K562 (cell line): ENCODE measurements around the gene ZNF24. TPM values are rescaled to one million over a fixed set of nuclear protein-coding genes. Genes with fewer than 3 reads are reported as not detected.
A peak's percentile ranks its signal among the peaks of the same experiment; 100 is the strongest.

Experiments used
- ESRRA ChIP-seq: fragments of 450-650 bp; IDR thresholded peaks from 2 replicates; pipeline ENCODE4 v1.6.1; 2014; ENCODE audit warnings: low read depth, mild to moderate bottlenecking, moderate library complexity, borderline replicate concordance
- GTF2F1 ChIP-seq: IDR thresholded peaks from 2 replicates; pipeline ENCODE4 v1.6.1; 2011; ENCODE audit warnings: low read depth, low read length, improper control_type of control experiment
- HDAC1 ChIP-seq, 2 experiments: fragments of 450-650 bp; IDR thresholded peaks; 2 replicates each; pipeline ENCODE4 v1.6.1; 2016 to 2017; ENCODE audit warnings: inconsistent platforms in 1 of 2, mild to moderate bottlenecking in 1 of 2, moderate library complexity in 1 of 2
- MBD1 ChIP-seq: fragments of 250-450 bp; sonication (Bioruptor Pico); IDR thresholded peaks from 2 replicates; pipeline ENCODE4 v1.8.0; 2022; ENCODE audit warnings: inconsistent platforms
- NKRF ChIP-seq: fragments of 450-650 bp; IDR thresholded peaks from 2 replicates; pipeline ENCODE4 v1.6.1; 2016; ENCODE audit warnings: borderline replicate concordance
- NUFIP1 ChIP-seq: fragments of 450-650 bp; IDR thresholded peaks from 2 replicates; pipeline ENCODE4 v1.6.1; 2018; ENCODE audit not compliant: partially characterized antibody
- YBX1 ChIP-seq: fragments of 450-650 bp; IDR thresholded peaks from 2 replicates; pipeline ENCODE4 v1.7.1; 2016; ENCODE audit warnings: mild to moderate bottlenecking
- ZC3H11A ChIP-seq: IDR thresholded peaks from 2 replicates; pipeline ENCODE4 v1.6.1; 2012; ENCODE audit warnings: low read depth, low read length, improper control_type of control experiment
- ZKSCAN3 ChIP-seq: fragments of 250-450 bp; sonication (Bioruptor Pico); IDR thresholded peaks from 2 replicates; pipeline ENCODE4 v1.4.0; 2020
- ZNF263 ChIP-seq: sonication (generic); formaldehyde crosslinking; IDR thresholded peaks from 2 replicates; pipeline ENCODE4 v1.8.0; 2022; ENCODE audit warnings: mild to moderate bottlenecking, missing genetic modification reagents, borderline replicate concordance
- ZNF668 ChIP-seq: fragments of 250-450 bp; sonication (Bioruptor Pico); IDR thresholded peaks from 2 replicates; pipeline ENCODE4 v1.8.0; 2022; ENCODE audit warnings: mild to moderate bottlenecking, inconsistent platforms
- polyA plus RNA-seq, 8 experiments: library from polyadenylated mRNA; depleted of rRNA in 4 of 8; stranded (reverse) in 5 of 8; unstranded in 3 of 8; fragments of >200 nt; fragmentation: Nextera tagmentation in 2 of 8; fragmentation: Illumina TruSeq in 1 of 8; extraction: Ambion mirVana in 2 of 8; extraction: Trizol in 1 of 8; gene quantifications; 2 replicates each; pipeline versions ENCODE4 v1.2.1 to v1.2.3, GENCODE V29; 2011 to 2014; ENCODE audit warnings: inconsistent platforms in 1 of 8, missing spikeins in 1 of 8
- total RNA-seq, 7 experiments: library from RNA; depleted of rRNA in 6 of 7; stranded (reverse); fragments of >200 nt in 6 of 7; fragmentation: Illumina TruSeq in 2 of 7; extraction: Trizol in 2 of 7; gene quantifications; 2 replicates each; pipeline versions ENCODE4 v1.2.1 to v1.2.3, GENCODE V29; 2011 to 2021; ENCODE audit warnings: low replicate concordance in 1 of 7
- TF ChIP-seq, protein P1 (sequence below): fragments of 250-450 bp; sonication (Bioruptor Pico); IDR thresholded peaks from 2 replicates; pipeline ENCODE4 v1.4.0; 2020
- TF ChIP-seq, protein P2 (sequence below): fragments of 450-650 bp; IDR thresholded peaks from 2 replicates; pipeline ENCODE4 v1.6.1; 2017; ENCODE audit warnings: antibody characterized with exemption, mild to moderate bottlenecking

ZNF24 gene
- total and polyA plus RNA-seq, 9 of the 15 experiments (the other 6 are each of a cell fraction or from before 2014, with no cell fraction given) = 35.7 to 72.8 (median 54.1) TPM

- TF ChIP-seq ZNF263 = no peak
- TF ChIP-seq NKRF = no peak
- TF ChIP-seq, protein P1, sequence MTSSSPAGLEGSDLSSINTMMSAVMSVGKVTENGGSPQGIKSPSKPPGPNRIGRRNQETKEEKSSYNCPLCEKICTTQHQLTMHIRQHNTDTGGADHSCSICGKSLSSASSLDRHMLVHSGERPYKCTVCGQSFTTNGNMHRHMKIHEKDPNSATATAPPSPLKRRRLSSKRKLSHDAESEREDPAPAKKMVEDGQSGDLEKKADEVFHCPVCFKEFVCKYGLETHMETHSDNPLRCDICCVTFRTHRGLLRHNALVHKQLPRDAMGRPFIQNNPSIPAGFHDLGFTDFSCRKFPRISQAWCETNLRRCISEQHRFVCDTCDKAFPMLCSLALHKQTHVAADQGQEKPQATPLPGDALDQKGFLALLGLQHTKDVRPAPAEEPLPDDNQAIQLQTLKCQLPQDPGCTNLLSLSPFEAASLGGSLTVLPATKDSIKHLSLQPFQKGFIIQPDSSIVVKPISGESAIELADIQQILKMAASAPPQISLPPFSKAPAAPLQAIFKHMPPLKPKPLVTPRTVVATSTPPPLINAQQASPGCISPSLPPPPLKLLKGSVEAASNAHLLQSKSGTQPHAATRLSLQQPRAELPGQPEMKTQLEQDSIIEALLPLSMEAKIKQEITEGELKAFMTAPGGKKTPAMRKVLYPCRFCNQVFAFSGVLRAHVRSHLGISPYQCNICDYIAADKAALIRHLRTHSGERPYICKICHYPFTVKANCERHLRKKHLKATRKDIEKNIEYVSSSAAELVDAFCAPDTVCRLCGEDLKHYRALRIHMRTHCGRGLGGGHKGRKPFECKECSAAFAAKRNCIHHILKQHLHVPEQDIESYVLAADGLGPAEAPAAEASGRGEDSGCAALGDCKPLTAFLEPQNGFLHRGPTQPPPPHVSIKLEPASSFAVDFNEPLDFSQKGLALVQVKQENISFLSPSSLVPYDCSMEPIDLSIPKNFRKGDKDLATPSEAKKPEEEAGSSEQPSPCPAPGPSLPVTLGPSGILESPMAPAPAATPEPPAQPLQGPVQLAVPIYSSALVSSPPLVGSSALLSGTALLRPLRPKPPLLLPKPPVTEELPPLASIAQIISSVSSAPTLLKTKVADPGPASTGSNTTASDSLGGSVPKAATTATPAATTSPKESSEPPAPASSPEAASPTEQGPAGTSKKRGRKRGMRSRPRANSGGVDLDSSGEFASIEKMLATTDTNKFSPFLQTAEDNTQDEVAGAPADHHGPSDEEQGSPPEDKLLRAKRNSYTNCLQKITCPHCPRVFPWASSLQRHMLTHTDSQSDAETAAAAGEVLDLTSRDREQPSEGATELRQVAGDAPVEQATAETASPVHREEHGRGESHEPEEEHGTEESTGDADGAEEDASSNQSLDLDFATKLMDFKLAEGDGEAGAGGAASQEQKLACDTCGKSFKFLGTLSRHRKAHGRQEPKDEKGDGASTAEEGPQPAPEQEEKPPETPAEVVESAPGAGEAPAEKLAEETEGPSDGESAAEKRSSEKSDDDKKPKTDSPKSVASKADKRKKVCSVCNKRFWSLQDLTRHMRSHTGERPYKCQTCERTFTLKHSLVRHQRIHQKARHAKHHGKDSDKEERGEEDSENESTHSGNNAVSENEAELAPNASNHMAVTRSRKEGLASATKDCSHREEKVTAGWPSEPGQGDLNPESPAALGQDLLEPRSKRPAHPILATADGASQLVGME (CRISPR knock-in tag) = no peak
- no peak for TF ChIP-seq ESRRA
- TF ChIP-seq NUFIP1 = no peak
- no peak for TF ChIP-seq MBD1 (CRISPR knock-in tag)
- TF ChIP-seq, protein P2, sequence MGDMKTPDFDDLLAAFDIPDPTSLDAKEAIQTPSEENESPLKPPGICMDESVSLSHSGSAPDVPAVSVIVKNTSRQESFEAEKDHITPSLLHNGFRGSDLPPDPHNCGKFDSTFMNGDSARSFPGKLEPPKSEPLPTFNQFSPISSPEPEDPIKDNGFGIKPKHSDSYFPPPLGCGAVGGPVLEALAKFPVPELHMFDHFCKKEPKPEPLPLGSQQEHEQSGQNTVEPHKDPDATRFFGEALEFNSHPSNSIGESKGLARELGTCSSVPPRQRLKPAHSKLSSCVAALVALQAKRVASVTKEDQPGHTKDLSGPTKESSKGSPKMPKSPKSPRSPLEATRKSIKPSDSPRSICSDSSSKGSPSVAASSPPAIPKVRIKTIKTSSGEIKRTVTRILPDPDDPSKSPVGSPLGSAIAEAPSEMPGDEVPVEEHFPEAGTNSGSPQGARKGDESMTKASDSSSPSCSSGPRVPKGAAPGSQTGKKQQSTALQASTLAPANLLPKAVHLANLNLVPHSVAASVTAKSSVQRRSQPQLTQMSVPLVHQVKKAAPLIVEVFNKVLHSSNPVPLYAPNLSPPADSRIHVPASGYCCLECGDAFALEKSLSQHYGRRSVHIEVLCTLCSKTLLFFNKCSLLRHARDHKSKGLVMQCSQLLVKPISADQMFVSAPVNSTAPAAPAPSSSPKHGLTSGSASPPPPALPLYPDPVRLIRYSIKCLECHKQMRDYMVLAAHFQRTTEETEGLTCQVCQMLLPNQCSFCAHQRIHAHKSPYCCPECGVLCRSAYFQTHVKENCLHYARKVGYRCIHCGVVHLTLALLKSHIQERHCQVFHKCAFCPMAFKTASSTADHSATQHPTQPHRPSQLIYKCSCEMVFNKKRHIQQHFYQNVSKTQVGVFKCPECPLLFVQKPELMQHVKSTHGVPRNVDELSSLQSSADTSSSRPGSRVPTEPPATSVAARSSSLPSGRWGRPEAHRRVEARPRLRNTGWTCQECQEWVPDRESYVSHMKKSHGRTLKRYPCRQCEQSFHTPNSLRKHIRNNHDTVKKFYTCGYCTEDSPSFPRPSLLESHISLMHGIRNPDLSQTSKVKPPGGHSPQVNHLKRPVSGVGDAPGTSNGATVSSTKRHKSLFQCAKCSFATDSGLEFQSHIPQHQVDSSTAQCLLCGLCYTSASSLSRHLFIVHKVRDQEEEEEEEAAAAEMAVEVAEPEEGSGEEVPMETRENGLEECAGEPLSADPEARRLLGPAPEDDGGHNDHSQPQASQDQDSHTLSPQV = no peak
- TF ChIP-seq YBX1 = no peak
- TF ChIP-seq ZKSCAN3 = no peak
- TF ChIP-seq ZNF668 (CRISPR knock-in tag) = no peak
- TF ChIP-seq GTF2F1 = no peak
- TF ChIP-seq HDAC1 (IDR thresholded peaks at IDR 0.05) = peak in 1 of 2 experiments; percentile 8; a peak in 1 of 4 replicates
- TF ChIP-seq ZC3H11A = no peak
Observed at GRCh38 chr18:35289293-35289692, 54.9 kb downstream of the ZNF24 start (continued).
